Measurements from ENCODE around the gene SEL1L3.
A peak's percentile ranks its signal among the peaks of the same experiment; 100 is the strongest.
"Not testable (repeated sequence)": the region's sequence is repeated elsewhere in the genome, so short reads cannot be mapped to it uniquely, and the experiment has no call there.

SEL1L3 gene

DNA sequence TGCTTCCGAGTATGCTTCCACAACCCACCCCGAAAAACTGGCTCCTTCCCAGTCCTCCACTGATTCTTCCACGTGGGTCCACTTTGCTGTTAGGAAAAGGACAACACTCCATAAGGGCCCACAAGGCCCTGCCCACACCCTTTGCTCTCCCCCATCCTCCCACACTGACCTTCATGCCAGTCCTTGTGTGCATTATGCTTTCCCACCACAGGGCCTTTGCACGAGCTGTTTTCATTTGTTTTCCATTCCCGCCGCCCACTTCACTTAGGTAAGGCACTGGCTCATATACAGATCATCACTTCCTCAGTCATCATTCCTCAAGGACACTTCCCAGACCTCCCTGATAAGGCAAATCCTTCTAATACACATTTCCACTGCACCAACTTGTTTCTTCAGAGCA, 16.8 kb upstream of the SEL1L3 start:
- no peak for DNase-seq (ENCODE audit: low read depth)

GRCh38 chr4:25879091-25879584, 16.4 kb upstream of the SEL1L3 start:
- no peak for DNase-seq (ENCODE audit: low read depth)

DNA sequence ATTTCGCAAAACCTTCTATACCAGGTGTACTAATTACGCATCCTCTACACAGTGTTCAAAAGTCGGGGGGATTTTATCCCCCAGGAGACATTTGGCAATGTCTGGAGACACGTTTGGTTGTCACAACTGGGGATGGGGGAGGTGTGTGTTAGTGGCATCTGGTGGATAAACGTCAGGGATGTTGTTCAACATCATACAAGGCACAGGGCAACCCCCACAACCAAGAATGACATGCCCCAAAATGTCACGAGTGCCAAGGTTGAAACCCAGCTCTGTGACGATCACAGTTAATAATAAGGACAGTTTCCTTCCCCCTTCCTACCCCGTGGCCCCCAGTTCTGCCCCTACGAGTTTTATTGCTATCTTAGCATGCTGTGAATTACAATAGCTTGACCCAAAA, 15.9 kb upstream of the SEL1L3 start:
- no peak for DNase-seq (ENCODE audit: low read depth)

DNA sequence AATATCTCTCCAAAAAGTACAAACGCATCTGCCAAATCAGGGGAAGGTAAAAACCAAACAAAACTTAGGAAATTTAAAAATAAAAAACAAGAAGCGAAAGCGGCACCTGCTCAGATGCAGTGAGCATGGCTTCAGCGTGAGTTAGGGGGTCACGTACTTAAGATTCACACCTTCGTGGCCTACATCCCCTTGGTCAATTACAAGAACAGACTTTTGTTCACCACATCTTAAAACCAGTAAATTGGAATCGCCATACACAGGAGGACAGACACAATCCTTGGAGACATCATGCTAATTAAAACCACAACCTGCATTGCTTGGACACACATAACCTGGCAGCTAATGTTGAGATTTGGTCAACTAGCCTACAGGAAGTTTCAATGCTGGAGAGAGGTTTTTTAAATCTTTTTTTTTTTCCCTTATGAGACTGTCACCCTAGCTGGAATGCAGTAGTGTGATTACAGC, 12.5 kb upstream of the SEL1L3 start:
- DNase-seq (ENCODE audit: low read depth) = no peak

GRCh38 chr4:25874655-25875054, 11.9 kb upstream of the SEL1L3 start:
- DNase-seq (ENCODE audit: low read depth) = no peak

GRCh38 chr4:25873632-25874129, 10.9 kb upstream of the SEL1L3 start:
- no peak for DNase-seq (ENCODE audit: low read depth)

DNA sequence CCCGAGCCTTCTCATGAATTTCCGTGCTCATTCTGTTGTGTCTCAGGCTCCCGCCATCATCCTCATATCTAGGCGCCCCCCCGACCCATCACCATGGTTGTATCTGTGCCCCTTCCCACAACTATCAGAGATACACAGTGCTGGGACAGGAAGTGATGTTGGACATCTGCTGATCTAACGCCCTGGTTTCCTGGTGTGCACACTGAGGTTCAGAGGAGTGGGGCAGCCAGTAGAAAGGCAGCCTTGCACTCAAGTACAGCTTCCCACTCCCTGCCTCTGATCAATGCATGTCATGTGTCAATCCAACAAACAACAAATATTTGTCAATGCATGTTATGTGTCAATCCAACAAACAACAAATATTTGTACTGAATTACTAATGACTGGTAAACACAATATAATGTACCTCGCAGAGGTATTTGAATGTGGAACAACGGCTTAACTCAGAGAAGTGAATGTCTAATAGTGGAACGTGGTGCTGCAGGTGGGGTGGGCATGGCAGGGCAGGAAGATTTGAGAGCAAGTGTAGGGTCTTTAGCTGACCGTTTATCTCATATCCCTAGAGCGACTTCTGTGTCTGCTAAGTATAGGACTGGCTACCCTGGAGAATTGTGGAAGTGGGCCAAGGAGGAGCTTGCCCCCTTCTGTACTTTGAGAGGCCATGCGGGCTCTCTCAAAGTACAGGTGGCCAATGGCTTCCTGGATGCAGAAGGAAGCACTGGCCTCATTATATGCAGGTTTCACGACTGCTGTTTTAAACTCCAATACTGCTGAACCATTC, 10.3 kb upstream of the SEL1L3 start:
- DNase-seq (ENCODE audit: low read depth) = no peak

- no peak for DNase-seq (ENCODE audit: low read depth)
Observed at GRCh38 chr4:25870081-25870480, 7.3 kb upstream of the SEL1L3 start.

- DNase-seq (ENCODE audit: low read depth) = no peak
Observed at GRCh38 chr4:25867781-25868294, 5.0 kb upstream of the SEL1L3 start.

GRCh38 chr4:25866401-25866800, 3.6 kb upstream of the SEL1L3 start:
- DNase-seq (ENCODE audit: low read depth) = not testable (repeated sequence)

DNA sequence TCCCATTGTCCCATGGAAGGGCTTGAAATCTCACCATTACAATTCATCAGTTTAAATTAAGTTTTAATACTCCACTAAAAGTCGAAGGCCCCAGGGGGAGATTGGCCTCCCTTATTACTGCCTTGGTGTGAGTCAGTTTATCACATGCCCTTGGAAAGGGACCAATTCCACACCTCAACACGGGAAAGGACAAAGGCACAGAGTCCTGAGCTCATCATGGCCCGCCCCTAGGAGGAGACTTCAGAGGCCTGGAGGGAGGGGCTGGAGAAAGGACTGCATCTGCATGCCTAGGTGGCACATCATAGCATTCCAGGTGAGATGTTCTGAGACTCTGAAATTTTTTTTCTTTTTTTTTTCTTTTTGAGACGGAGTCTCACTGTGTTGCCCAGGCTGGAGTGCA, 2.8 kb upstream of the SEL1L3 start:
- no peak for DNase-seq (ENCODE audit: low read depth)

GRCh38 chr4:25863831-25864418, 1.1 kb upstream of the SEL1L3 start:
- DNase-seq (ENCODE audit: low read depth) = no peak

- DNase-seq (ENCODE audit: low read depth) = no peak
Observed at GRCh38 chr4:25863347-25863784, 578 bp upstream of the SEL1L3 start.

DNA sequence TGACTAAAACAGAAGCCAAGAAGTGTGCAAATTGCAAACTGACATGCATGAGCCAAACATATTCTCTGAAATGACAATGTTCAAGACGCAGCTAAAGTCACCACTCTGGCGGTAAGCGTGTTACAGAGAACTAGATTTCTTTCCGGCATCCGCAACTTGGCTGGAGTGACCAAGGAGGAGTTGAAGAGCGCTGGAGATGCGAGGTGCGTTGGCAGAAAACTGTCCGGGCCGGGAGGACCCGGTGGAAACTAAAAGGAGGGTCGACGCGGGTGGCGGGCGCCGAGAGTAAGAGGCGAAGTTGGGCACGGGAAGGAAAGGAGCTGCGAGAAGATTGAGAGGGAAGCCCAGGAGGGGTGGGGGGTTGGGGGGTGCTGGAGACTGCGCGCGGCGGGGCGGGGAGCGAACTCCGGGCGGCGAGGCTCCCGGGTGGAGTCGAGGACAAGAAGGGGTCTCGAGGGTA, 807 bp downstream of the SEL1L3 start:
- peak; percentile 19 for DNase-seq (ENCODE audit: low read depth)

DNA sequence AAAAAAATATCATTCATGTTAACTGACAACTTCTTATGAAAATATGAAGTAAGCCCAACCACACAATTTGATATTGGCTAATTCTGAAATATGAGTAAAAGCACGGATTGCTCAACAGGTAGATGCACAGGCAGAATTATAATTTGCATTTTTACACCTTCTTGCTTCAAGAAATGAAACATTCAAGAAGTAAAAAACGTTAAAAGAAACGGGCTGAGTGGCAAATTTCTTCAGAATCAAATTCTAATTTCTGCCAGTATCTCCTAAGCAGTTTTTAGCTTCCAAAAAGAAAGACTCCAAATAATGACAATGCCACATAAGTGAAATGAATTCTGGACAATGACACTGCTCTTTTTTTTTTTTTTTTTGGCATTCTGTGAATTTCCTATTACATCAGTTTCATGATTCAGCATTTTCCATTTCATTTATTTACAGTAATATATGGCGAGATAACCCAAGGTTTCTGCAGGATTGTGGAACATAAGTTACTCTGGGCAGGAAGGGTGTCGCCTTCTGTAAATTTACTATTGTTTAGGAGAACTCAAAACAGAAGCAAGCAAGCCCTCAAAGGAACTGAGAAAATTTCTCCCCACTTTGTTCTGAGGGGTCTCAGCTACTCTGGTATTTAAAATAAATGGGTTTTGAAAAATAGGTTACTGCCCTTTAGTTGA, 1.4 kb downstream of the SEL1L3 start:
- DNase-seq (ENCODE audit: low read depth) = no peak

- DNase-seq (ENCODE audit: low read depth) = no peak
Observed at GRCh38 chr4:25860586-25861279, 2.1 kb downstream of the SEL1L3 start.

GRCh38 chr4:25859429-25860148, 3.2 kb downstream of the SEL1L3 start:
- DNase-seq (ENCODE audit: low read depth) = no peak

GRCh38 chr4:25857851-25858400, 4.9 kb downstream of the SEL1L3 start:
- no peak for DNase-seq (ENCODE audit: low read depth)

DNA sequence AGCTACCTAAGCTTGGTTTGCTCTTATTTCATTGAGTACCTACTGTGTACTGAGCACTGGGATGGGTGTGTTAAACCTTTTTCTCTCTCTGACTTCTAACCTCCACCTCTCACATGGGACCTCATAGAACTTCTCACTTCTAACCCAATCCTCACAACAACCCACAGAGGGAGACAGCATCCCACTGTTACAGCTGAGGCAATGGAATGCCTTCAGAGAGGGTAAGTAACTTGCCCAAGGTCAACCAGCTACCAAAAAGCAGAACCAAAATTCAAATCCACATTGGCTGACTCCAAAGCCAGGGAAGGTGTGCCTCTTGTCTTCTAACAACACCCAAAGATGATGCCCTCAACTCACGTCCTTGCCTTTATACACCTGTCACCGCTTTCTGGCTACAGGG, 5.4 kb downstream of the SEL1L3 start:
- DNase-seq (ENCODE audit: low read depth) = no peak

DNA sequence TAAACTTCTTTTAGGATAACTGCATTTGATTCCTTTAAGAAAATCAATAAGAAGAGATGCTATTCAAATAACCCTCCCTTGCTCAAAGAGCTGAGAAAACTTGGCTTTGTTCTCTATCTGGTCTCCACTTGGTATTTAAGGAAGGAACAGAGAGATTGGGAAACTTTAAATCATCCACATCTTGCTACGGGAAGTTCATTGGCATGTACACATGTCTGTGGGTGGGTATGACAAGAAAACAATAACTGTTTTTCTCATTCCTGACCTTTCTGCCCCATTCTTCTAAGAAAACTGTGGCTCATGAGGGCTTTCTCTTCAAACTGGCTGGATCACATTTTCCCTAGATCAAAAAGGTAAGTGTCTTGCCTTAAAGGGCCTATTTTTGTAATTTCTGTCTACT, 6.0 kb downstream of the SEL1L3 start:
- DNase-seq (ENCODE audit: low read depth) = no peak

- DNase-seq (ENCODE audit: low read depth) = no peak
Observed at GRCh38 chr4:25852103-25852502, 10.7 kb downstream of the SEL1L3 start.
